Endothelial cell (in vitro differentiated cells): Measurements from ENCODE around the gene POF1B. TPM values are rescaled to one million over a fixed set of nuclear protein-coding genes. Genes with fewer than 3 reads are reported as not detected.

Experiments
- DNase-seq: peaks from one replicate; pipeline ENCODE4 v3.0.0; 2021; ENCODE audit warnings: low spot score
- H3K27ac Mint-ChIP-seq: one replicate; pipeline ENCODE4 v1.8.0; 2021; ENCODE audit warnings: mixed read lengths, inconsistent platforms; ENCODE audit not compliant: unreplicated experiment
- H3K27me3 Mint-ChIP-seq: one replicate; pipeline ENCODE4 v1.8.0; 2021; ENCODE audit warnings: mild to moderate bottlenecking, moderate library complexity, mixed read lengths, inconsistent platforms; ENCODE audit not compliant: unreplicated experiment
- H3K36me3 Mint-ChIP-seq: one replicate; pipeline ENCODE4 v1.8.0; 2021; ENCODE audit warnings: mild to moderate bottlenecking, low read depth, mixed read lengths, inconsistent platforms; ENCODE audit not compliant: unreplicated experiment
- H3K4me1 Mint-ChIP-seq: one replicate; pipeline ENCODE4 v1.8.0; 2021; ENCODE audit warnings: mild to moderate bottlenecking, mixed read lengths, inconsistent platforms; ENCODE audit not compliant: unreplicated experiment
- H3K4me3 Mint-ChIP-seq: one replicate; pipeline ENCODE4 v1.8.0; 2021; ENCODE audit warnings: mild to moderate bottlenecking, mixed read lengths, inconsistent platforms; ENCODE audit not compliant: unreplicated experiment
- H3K9me3 Mint-ChIP-seq: one replicate; pipeline ENCODE4 v1.8.0; 2021; ENCODE audit warnings: mixed read lengths, inconsistent platforms; ENCODE audit not compliant: unreplicated experiment
- CTCF ChIP-seq: fragments of 200-600 bp; sonication (generic); IDR thresholded peaks from one replicate; pipeline ENCODE4 v1.5.0; 2021; ENCODE audit warnings: antibody characterized with exemption; ENCODE audit not compliant: unreplicated experiment
- total RNA-seq: library from RNA; stranded (reverse); fragmentation: NEBNext Ultra II Directional; extraction: Animal tissue kit (Norgen Biotek cat#: 25700); gene quantifications from one replicate; pipeline ENCODE4 v1.2.1, GENCODE V29; 2021; ENCODE audit not compliant: unreplicated experiment

The POF1B gene
- total RNA-seq, 1 donor from 2014 or later: not detected

- Mint-ChIP-seq H3K36me3 (no peaks in the 10 kb centered on the region), H3K4me3 (no peak overlapping the region), H3K27ac (no peak overlapping the region), H3K27me3 (no peaks in the 10 kb centered on the region), H3K9me3 (no peaks in the 10 kb centered on the region), H3K4me1 (no peaks in the 10 kb centered on the region)
- DNase-seq: no peak
- TF ChIP-seq CTCF: no peak
Measured at GRCh38 chrX:85381602-85382001, 2.1 kb upstream of the POF1B start.

GRCh38 chrX:85378461-85378860 lies 1.0 kb downstream of the POF1B start:
- Mint-ChIP-seq H3K27me3 (no peaks in the 10 kb centered on the region), H3K36me3 (no peaks in the 10 kb centered on the region), H3K4me1 (no peaks in the 10 kb centered on the region), H3K27ac (no peak overlapping the region), H3K9me3 (no peaks in the 10 kb centered on the region), H3K4me3 (no peak overlapping the region)
- DNase-seq: no peak
- no peak for TF ChIP-seq CTCF

GRCh38 chrX:85375333-85375738 lies 4.1 kb downstream of the POF1B start:
- Mint-ChIP-seq H3K4me1 (no peaks in the 10 kb centered on the region), H3K36me3 (no peaks in the 10 kb centered on the region), H3K4me3 (no peak overlapping the region), H3K9me3 (no peaks in the 10 kb centered on the region), H3K27ac (no peak overlapping the region), H3K27me3 (no peaks in the 10 kb centered on the region)
- TF ChIP-seq CTCF: no peak
- DNase-seq: no peak

DNA sequence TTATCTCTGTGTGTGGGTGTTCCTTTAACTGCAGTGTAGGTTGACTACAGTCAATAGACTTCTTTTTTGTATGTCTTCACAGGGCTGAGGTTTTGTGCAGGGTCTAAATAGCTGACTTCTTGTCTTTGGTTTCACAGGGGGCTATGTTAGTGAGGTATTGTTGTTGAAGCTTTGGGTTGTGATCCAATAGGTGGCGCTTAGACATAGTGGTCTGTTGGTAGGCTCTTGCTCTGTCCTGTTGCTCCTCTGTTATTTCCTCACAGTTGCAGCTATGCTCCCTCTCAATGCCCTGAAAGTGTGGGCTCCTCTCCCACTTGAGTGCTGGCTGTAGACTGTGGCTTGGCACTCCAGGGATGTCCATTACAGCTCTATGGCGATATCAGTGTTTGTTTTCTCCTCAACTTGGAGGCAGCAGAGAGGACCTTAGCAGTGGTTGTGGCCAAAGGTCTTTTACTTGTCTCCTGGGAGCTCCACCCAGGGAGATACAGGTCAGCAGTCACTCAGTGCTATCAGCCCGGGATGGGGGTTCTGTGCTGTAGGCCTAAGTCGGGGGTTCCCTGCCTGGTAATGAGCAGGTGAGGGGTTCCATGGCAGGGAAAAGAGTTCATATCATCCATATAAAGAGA lies 14.0 kb downstream of the POF1B start:
- no peak overlapping the region for H3K4me3 Mint-ChIP-seq
- H3K4me1 Mint-ChIP-seq: no peaks in the 10 kb centered on the region
- DNase-seq: peak; percentile 2
- H3K36me3 Mint-ChIP-seq: no peaks in the 10 kb centered on the region
- H3K27ac Mint-ChIP-seq: no peak overlapping the region
- no peaks in the 10 kb centered on the region for H3K27me3 Mint-ChIP-seq
- TF ChIP-seq CTCF: no peak
- no peaks in the 10 kb centered on the region for H3K9me3 Mint-ChIP-seq

- DNase-seq: no peak
- no peak overlapping the region for H3K4me3 Mint-ChIP-seq
- no peaks in the 10 kb centered on the region for H3K27me3 Mint-ChIP-seq
- H3K9me3 Mint-ChIP-seq: no peaks in the 10 kb centered on the region
- no peak for TF ChIP-seq CTCF
- no peaks in the 10 kb centered on the region for H3K4me1 Mint-ChIP-seq
- H3K36me3 Mint-ChIP-seq: no peaks in the 10 kb centered on the region
- no peak overlapping the region for H3K27ac Mint-ChIP-seq
Measured at GRCh38 chrX:85359051-85359450, 20.4 kb downstream of the POF1B start.
